Liver (tissue), 9 donors: ENCODE results near the gene TMBIM1. TPM values are rescaled to one million over a fixed set of nuclear protein-coding genes. Genes with fewer than 3 reads are reported as not detected.

ENCODE experiments used
- DNase-seq: peaks from one replicate; pipeline ENCODE4 v3.0.0-alpha.2; 2017; ENCODE audit warnings: low spot score
- H3K27ac ChIP-seq, 2 donors: one replicate each; pipeline ENCODE4 v1.7.0; 2013; ENCODE audit warnings: inconsistent platforms in 2 of 2, low read length in 2 of 2, control low read depth in 1 of 2, low read depth in 1 of 2, mild to moderate bottlenecking in 1 of 2
- H3K27me3 ChIP-seq, 4 donors: one replicate each; pipeline versions ENCODE4 v1.6.1 to v1.7.0; 2013; ENCODE audit warnings: low read length in 3 of 4, inconsistent platforms in 1 of 4, mild to moderate bottlenecking in 1 of 4, moderate library complexity in 1 of 4; ENCODE audit not compliant: control insufficient read depth in 4 of 4, insufficient read depth in 4 of 4
- H3K36me3 ChIP-seq, 4 donors: one replicate each; pipeline versions ENCODE4 v1.6.1 to v1.7.0; 2013; ENCODE audit warnings: low read length in 3 of 4, mild to moderate bottlenecking in 3 of 4, low read depth in 1 of 4, moderate library complexity in 1 of 4; ENCODE audit not compliant: control insufficient read depth in 4 of 4, insufficient read depth in 3 of 4
- H3K4me1 ChIP-seq, 4 donors: one replicate each; pipeline versions ENCODE4 v1.6.1 to v1.7.0; 2013; ENCODE audit warnings: low read length in 3 of 4, mild to moderate bottlenecking in 3 of 4, moderate library complexity in 1 of 4; ENCODE audit not compliant: control insufficient read depth in 4 of 4, insufficient read depth in 4 of 4
- H3K4me3 ChIP-seq, 3 donors: one replicate each; pipeline versions ENCODE4 v1.6.1 to v1.7.0; 2013; ENCODE audit warnings: low read length in 3 of 3, control low read depth in 1 of 3, low read depth in 1 of 3, mild to moderate bottlenecking in 1 of 3
- H3K9ac ChIP-seq, 2 donors: one replicate each; pipeline ENCODE4 v1.7.0; 2013; ENCODE audit warnings: low read length in 2 of 2, mild to moderate bottlenecking in 2 of 2, moderate library complexity in 2 of 2, control low read depth in 1 of 2, low read depth in 1 of 2
- H3K9me3 ChIP-seq, 4 donors: one replicate each; pipeline versions ENCODE4 v1.6.1 to v1.7.0; 2013; ENCODE audit warnings: low read length in 3 of 4; ENCODE audit not compliant: control insufficient read depth in 4 of 4
- CTCF ChIP-seq: fragments of 150-350 bp; IDR thresholded peaks from 2 replicates; pipeline ENCODE4 v1.5.1; 2017; ENCODE audit warnings: improper control_type of control experiment, low read depth, low read length; ENCODE audit not compliant: missing input control
- EGR1 ChIP-seq, 2 donors: IDR thresholded peaks; 2 replicates each; pipeline ENCODE4 v1.6.1; 2016 to 2018; ENCODE audit warnings: antibody characterized with exemption in 2 of 2, low read depth in 2 of 2
- FOXA1 ChIP-seq: IDR thresholded peaks from 2 replicates; pipeline ENCODE4 v1.6.1; 2016; ENCODE audit warnings: antibody characterized with exemption
- FOXA2 ChIP-seq: IDR thresholded peaks from 2 replicates; pipeline ENCODE4 v1.6.1; 2016; ENCODE audit warnings: antibody characterized with exemption
- GABPA ChIP-seq, 2 donors: IDR thresholded peaks in 1 of 2; conservative IDR thresholded peaks in 1 of 2; 2 replicates each; pipeline ENCODE4 v1.6.1; 2016; ENCODE audit warnings: antibody characterized with exemption in 2 of 2, mild to moderate bottlenecking in 1 of 2, moderate library complexity in 1 of 2
- HNF4A ChIP-seq, 2 donors: conservative IDR thresholded peaks; 2 replicates each; pipeline ENCODE4 v1.6.1; 2016; ENCODE audit warnings: antibody characterized with exemption in 2 of 2, mild to moderate bottlenecking in 2 of 2
- HNF4G ChIP-seq: IDR thresholded peaks from 2 replicates; pipeline ENCODE4 v1.6.1; 2016; ENCODE audit warnings: antibody characterized with exemption
- JUND ChIP-seq, 2 donors: IDR thresholded peaks; 2 replicates each; pipeline ENCODE4 v1.6.1; 2016; ENCODE audit warnings: antibody characterized with exemption in 2 of 2
- MAX ChIP-seq: IDR thresholded peaks from 2 replicates; pipeline ENCODE4 v1.6.1; 2016; ENCODE audit warnings: antibody characterized with exemption
- NR2F2 ChIP-seq: IDR thresholded peaks from 2 replicates; pipeline ENCODE4 v1.6.1; 2016; ENCODE audit warnings: antibody characterized with exemption
- RAD21 ChIP-seq, 2 donors: IDR thresholded peaks; 2 replicates each; pipeline ENCODE4 v1.6.1; 2016; ENCODE audit warnings: antibody characterized with exemption in 2 of 2, mild to moderate bottlenecking in 2 of 2
- RXRA ChIP-seq, 2 donors: IDR thresholded peaks; 2 replicates each; pipeline ENCODE4 v1.6.1; 2017 to 2018; ENCODE audit warnings: antibody characterized with exemption in 2 of 2, mild to moderate bottlenecking in 1 of 2
- SP1 ChIP-seq: IDR thresholded peaks from 2 replicates; pipeline ENCODE4 v1.6.1; 2018; ENCODE audit warnings: antibody characterized with exemption, mild to moderate bottlenecking
- TAF1 ChIP-seq: conservative IDR thresholded peaks from 2 replicates; pipeline ENCODE4 v1.6.1; 2016; ENCODE audit warnings: antibody characterized with exemption, mild to moderate bottlenecking
- YY1 ChIP-seq: IDR thresholded peaks from 2 replicates; pipeline ENCODE4 v1.6.1; 2016; ENCODE audit warnings: antibody characterized with exemption, mild to moderate bottlenecking
- WGBS: extraction: QIAGEN DNeasy Blood & Tissue Kit; methylation state at CpG from one replicate; pipeline ENCODE4 v1.1.7; 2013; 5-methylcytosine and 5-hydroxymethylcytosine counted together
- polyA plus RNA-seq, 2 donors: library from polyadenylated mRNA; stranded (reverse) in 1 of 2; unstranded in 1 of 2; fragments of 200-250 nt in 1 of 2; fragments of >200 nt in 1 of 2; fragmentation: Nextera tagmentation in 1 of 2; extraction: Ambion mirVana in 1 of 2; gene quantifications; one replicate each; pipeline versions ENCODE4 v1.2.1 to v1.2.3, GENCODE V29; 2013 to 2015
- total RNA-seq, 2 donors: library from RNA; depleted of rRNA; stranded (reverse); fragments of >200 nt; gene quantifications; one replicate each; pipeline ENCODE4 v1.2.3, GENCODE V29; 2014
- TF ChIP-seq, protein P1 (sequence below): IDR thresholded peaks from 2 replicates; pipeline ENCODE4 v1.6.1; 2016; ENCODE audit warnings: antibody characterized with exemption, mild to moderate bottlenecking
- TF ChIP-seq, protein P2 (sequence below): IDR thresholded peaks from 2 replicates; pipeline ENCODE4 v1.6.1; 2016; ENCODE audit warnings: antibody characterized with exemption
- TF ChIP-seq, protein P3 (sequence below): IDR thresholded peaks from 2 replicates; pipeline ENCODE4 v1.6.1; 2016; ENCODE audit warnings: antibody characterized with exemption
- donor health status: healthy.
- donor health status: healthy.
- donor health status: healthy.
- donor health status: healthy.
- donor health status: healthy.

TMBIM1 gene
- total and polyA plus RNA-seq, 4 donors = 61.8 to 133 (median 114) TPM

DNA sequence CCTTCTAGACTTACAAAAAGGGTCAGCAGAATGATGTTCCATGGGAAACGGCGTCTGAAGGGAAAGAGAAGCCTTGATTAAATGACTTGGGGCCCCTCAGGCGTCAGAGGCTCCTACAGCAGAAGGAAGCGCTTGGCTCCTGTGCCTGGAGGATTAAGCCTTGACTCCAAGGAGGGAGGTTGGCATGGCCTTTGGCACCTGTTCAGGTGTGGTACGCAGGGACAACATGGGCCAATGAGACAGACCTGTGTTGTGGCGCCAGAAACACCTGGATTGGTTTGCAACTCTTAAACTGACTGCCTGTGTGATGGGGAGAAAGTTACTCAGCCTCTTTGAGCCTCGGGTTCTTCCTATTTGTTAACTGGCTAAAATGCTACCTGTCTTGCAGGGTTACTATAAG, 14.4 kb downstream of the TMBIM1 start:
- H3K9me3 ChIP-seq = no peaks in the 10 kb centered on the region
- no peak for DNase-seq
- peaks cover 0 to 20% (median 13%) of the 10 kb centered on the region in 4 donors for H3K4me1 ChIP-seq
- no peaks in the 10 kb centered on the region for H3K27me3 ChIP-seq
- no peak for TF ChIP-seq RAD21 (IDR thresholded peaks at IDR 0.05)
- no peak for TF ChIP-seq NR2F2
- no peak for TF ChIP-seq HNF4G
- TF ChIP-seq FOXA2 = no peak
- TF ChIP-seq YY1 = no peak
- no peak for TF ChIP-seq CTCF
- TF ChIP-seq, protein P1, sequence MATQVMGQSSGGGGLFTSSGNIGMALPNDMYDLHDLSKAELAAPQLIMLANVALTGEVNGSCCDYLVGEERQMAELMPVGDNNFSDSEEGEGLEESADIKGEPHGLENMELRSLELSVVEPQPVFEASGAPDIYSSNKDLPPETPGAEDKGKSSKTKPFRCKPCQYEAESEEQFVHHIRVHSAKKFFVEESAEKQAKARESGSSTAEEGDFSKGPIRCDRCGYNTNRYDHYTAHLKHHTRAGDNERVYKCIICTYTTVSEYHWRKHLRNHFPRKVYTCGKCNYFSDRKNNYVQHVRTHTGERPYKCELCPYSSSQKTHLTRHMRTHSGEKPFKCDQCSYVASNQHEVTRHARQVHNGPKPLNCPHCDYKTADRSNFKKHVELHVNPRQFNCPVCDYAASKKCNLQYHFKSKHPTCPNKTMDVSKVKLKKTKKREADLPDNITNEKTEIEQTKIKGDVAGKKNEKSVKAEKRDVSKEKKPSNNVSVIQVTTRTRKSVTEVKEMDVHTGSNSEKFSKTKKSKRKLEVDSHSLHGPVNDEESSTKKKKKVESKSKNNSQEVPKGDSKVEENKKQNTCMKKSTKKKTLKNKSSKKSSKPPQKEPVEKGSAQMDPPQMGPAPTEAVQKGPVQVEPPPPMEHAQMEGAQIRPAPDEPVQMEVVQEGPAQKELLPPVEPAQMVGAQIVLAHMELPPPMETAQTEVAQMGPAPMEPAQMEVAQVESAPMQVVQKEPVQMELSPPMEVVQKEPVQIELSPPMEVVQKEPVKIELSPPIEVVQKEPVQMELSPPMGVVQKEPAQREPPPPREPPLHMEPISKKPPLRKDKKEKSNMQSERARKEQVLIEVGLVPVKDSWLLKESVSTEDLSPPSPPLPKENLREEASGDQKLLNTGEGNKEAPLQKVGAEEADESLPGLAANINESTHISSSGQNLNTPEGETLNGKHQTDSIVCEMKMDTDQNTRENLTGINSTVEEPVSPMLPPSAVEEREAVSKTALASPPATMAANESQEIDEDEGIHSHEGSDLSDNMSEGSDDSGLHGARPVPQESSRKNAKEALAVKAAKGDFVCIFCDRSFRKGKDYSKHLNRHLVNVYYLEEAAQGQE = no peak
- no peak for TF ChIP-seq JUND (IDR thresholded peaks at IDR 0.05)
- TF ChIP-seq, protein P2, sequence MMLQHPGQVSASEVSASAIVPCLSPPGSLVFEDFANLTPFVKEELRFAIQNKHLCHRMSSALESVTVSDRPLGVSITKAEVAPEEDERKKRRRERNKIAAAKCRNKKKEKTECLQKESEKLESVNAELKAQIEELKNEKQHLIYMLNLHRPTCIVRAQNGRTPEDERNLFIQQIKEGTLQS = no peak
- TF ChIP-seq HNF4A (conservative IDR thresholded peaks at IDR 0.05) = no peak
- no peak for TF ChIP-seq GABPA (IDR thresholded peaks at IDR 0.05 in 1 of 2, conservative IDR thresholded peaks at IDR 0.05 in 1 of 2)
- TF ChIP-seq SP1 = no peak
- TF ChIP-seq MAX = no peak
- TF ChIP-seq TAF1 = no peak
- TF ChIP-seq FOXA1 = no peak
- no peak for TF ChIP-seq EGR1 (IDR thresholded peaks at IDR 0.05; ENCODE audit: low read depth in 2 of 2)
- TF ChIP-seq, protein P3, sequence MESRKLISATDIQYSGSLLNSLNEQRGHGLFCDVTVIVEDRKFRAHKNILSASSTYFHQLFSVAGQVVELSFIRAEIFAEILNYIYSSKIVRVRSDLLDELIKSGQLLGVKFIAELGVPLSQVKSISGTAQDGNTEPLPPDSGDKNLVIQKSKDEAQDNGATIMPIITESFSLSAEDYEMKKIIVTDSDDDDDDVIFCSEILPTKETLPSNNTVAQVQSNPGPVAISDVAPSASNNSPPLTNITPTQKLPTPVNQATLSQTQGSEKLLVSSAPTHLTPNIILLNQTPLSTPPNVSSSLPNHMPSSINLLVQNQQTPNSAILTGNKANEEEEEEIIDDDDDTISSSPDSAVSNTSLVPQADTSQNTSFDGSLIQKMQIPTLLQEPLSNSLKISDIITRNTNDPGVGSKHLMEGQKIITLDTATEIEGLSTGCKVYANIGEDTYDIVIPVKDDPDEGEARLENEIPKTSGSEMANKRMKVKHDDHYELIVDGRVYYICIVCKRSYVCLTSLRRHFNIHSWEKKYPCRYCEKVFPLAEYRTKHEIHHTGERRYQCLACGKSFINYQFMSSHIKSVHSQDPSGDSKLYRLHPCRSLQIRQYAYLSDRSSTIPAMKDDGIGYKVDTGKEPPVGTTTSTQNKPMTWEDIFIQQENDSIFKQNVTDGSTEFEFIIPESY = no peak
- TF ChIP-seq RXRA (IDR thresholded peaks at IDR 0.05) = no peak
- WGBS = 90% methylated on average over 7 of the region's 7 CpGs
- H3K27ac ChIP-seq = no peak overlapping the region
- H3K36me3 ChIP-seq = peaks cover 28 to 66% (median 60%) of the 10 kb centered on the region in 4 donors
- H3K4me3 ChIP-seq = no peak overlapping the region
- no peak overlapping the region for H3K9ac ChIP-seq
